Retinal pigment epithelial cell (primary cell): ENCODE data around the gene SLC49A4.

Source experiments
- DNase-seq: peaks from one replicate; pipeline ENCODE4 v3.0.0-alpha.2; 2010; ENCODE audit warnings: low read depth
- H3K4me3 ChIP-seq: 2 replicates; pipeline ENCODE4 v1.5.1; 2011; ENCODE audit warnings: mild to moderate bottlenecking, low read length, control low read depth, moderate library complexity
- CTCF ChIP-seq: conservative IDR thresholded peaks from 2 replicates; pipeline ENCODE4 v1.5.1; 2011; ENCODE audit warnings: low read depth, low read length, control low read depth, inconsistent platforms

SLC49A4 gene

GRCh38 chr3:122927726-122928125 is 132.9 kb downstream of the SLC49A4 start:
- no peak for DNase-seq
- H3K4me3 ChIP-seq = no peak overlapping the region
- TF ChIP-seq CTCF = no peak

- DNase-seq = no peak
- no peak for TF ChIP-seq CTCF
- no peak overlapping the region for H3K4me3 ChIP-seq
These were observed 133.7 kb downstream of the SLC49A4 start for GRCh38 chr3:122928396-122929187.

GRCh38 chr3:122929188-122930062 is 134.6 kb downstream of the SLC49A4 start:
- TF ChIP-seq CTCF = no peak
- DNase-seq = no peak
- H3K4me3 ChIP-seq = no peak overlapping the region

GRCh38 chr3:122930063-122930997 is 135.5 kb downstream of the SLC49A4 start:
- no peak overlapping the region for H3K4me3 ChIP-seq
- TF ChIP-seq CTCF = no peak
- DNase-seq = no peak
